CD4-positive, alpha-beta T cell (primary cell): Measurements from ENCODE around the gene SLC13A1. TPM values are rescaled to one million over a fixed set of nuclear protein-coding genes. Genes with fewer than 3 reads are reported as not detected.

ENCODE experiments used
- ATAC-seq: fragments of 200-7000 bp; cut with Tn5 transposase; one replicate; pipeline ENCODE4 v1.10.0; 2022; ENCODE audit warnings: mild to moderate bottlenecking; ENCODE audit not compliant: poor library complexity
- CTCF ChIA-PET: fragments of 350-600 bp; sonication (Branson Sonifier 250); formaldehyde crosslinking; loops from one replicate; lab custom pipeline; 2021; ENCODE audit warnings: antibody characterized with exemption, inconsistent platforms; lab: Charles Lee
- POLR2A ChIA-PET: fragments of 350-600 bp; sonication (Branson Sonifier 250); formaldehyde crosslinking; loops from one replicate; lab custom pipeline; 2021; ENCODE audit warnings: antibody characterized with exemption, inconsistent platforms; lab: Charles Lee
- DNase-seq, 14 experiments: peaks; one replicate each; pipeline ENCODE4 v3.0.0-alpha.2; 2013 to 2020; ENCODE audit warnings: mixed read lengths in 2 of 14
- H3K27ac ChIP-seq, 2 donors: one replicate each; pipeline versions ENCODE4 v1.5.1 to v1.7.0; 2013; ENCODE audit warnings: low read length in 2 of 2, low read depth in 1 of 2, mild to moderate bottlenecking in 1 of 2
- H3K27me3 ChIP-seq, 2 experiments: 1 replicate in 1 of 2; 2 replicates in 1 of 2; pipeline versions ENCODE4 v1.6.1 to v1.7.0; 2013; ENCODE audit warnings: low read length in 2 of 2, control low read depth in 1 of 2, mild to moderate bottlenecking in 1 of 2, moderate library complexity in 1 of 2; ENCODE audit not compliant: insufficient read depth in 2 of 2, control insufficient read depth in 1 of 2
- H3K36me3 ChIP-seq: one replicate; pipeline ENCODE4 v1.6.1; 2013; ENCODE audit warnings: low read length, control low read depth; ENCODE audit not compliant: insufficient read depth
- H3K4me1 ChIP-seq: one replicate; pipeline ENCODE4 v1.6.1; 2013; ENCODE audit warnings: low read length, control low read depth; ENCODE audit not compliant: insufficient read depth
- H3K4me3 ChIP-seq: one replicate; pipeline ENCODE4 v1.5.1; 2013; ENCODE audit warnings: mild to moderate bottlenecking, low read length, moderate library complexity
- H3K9me3 ChIP-seq, 2 experiments: 1 replicate in 1 of 2; 2 replicates in 1 of 2; pipeline versions ENCODE4 v1.6.1 to v1.7.0; 2013; ENCODE audit warnings: low read length in 2 of 2, mild to moderate bottlenecking in 2 of 2, control low read depth in 1 of 2, moderate library complexity in 1 of 2; ENCODE audit not compliant: control insufficient read depth in 1 of 2, insufficient read depth in 1 of 2
- H3K27ac Mint-ChIP-seq: one replicate; pipeline ENCODE4 v1.8.0; 2020; ENCODE audit warnings: mixed read lengths
- H3K27me3 Mint-ChIP-seq: one replicate; pipeline ENCODE4 v1.8.0; 2021; ENCODE audit warnings: mixed read lengths
- H3K36me3 Mint-ChIP-seq: one replicate; pipeline ENCODE4 v1.8.0; 2021; ENCODE audit warnings: low read depth, mixed read lengths
- H3K4me1 Mint-ChIP-seq: one replicate; pipeline ENCODE4 v1.8.0; 2021; ENCODE audit warnings: low read depth, mixed read lengths
- H3K4me3 Mint-ChIP-seq: one replicate; pipeline ENCODE4 v1.8.0; 2020; ENCODE audit warnings: mild to moderate bottlenecking, mixed read lengths
- H3K9me3 Mint-ChIP-seq: one replicate; pipeline ENCODE4 v1.8.0; 2020; ENCODE audit warnings: mixed read lengths
- intact Hi-C, 2 experiments: fragments of 100-400 bp; cut with DNase I in 1 of 2; cut with micrococcal nuclease in 1 of 2; formaldehyde crosslinking; loops; one replicate each; pipeline versions ENCODE4 v1.15.1 to v1.9.0; 2023 to 2025; cut with DNase I, micrococcal nuclease
- total RNA-seq, 174 experiments: library from RNA in 2 of 174; stranded (reverse) in 2 of 174; gene quantifications; one replicate each; pipeline ENCODE4 v1.2.3 and lab custom pipeline; 2021 to 2026
- TF ChIP-seq, protein P1 (sequence below): fragments of 200-600 bp; IDR thresholded peaks from one replicate; pipeline ENCODE4 v1.8.0; 2022; ENCODE audit warnings: antibody characterized with exemption, mild to moderate bottlenecking

Gene SLC13A1
- total RNA-seq, 2 experiments from 2014 or later = not detected

DNA sequence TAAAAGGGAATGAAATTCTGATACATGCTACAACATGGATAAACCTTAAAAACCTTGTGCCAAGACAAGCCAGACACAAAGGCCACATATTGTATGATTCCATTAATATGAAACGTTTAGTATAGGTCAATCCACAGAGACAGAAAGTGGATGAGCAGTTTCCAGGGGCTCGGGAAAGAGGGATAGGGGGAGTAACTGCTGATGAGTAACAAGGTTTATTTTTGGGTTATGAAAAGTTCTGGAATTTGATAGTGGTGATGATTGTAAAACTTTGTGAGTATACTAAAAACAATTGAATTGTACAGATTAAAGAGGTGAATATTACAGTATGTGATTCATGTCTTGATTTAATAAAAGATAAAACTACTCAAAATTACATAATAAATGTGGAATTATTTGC lies 19.1 kb upstream of the SLC13A1 start:
- H3K4me1 Mint-ChIP-seq = no peaks in the 10 kb centered on the region
- no peaks in the 10 kb centered on the region for H3K27me3 Mint-ChIP-seq
- H3K27ac ChIP-seq = no peak overlapping the region
- H3K4me1 ChIP-seq = no peaks in the 10 kb centered on the region
- H3K9me3 ChIP-seq = peaks cover 0 to 3% of the 10 kb centered on the region in 2 experiments
- no peaks in the 10 kb centered on the region for H3K36me3 ChIP-seq
- POLR2A ChIA-PET = no interaction called here
- no peak overlapping the region for H3K27ac Mint-ChIP-seq
- ATAC-seq (no peak), DNase-seq (no peak)
- H3K4me3 ChIP-seq = no peak overlapping the region
- peaks cover 16% of the 10 kb centered on the region for H3K9me3 Mint-ChIP-seq
- H3K27me3 ChIP-seq = no peaks in the 10 kb centered on the region
- intact Hi-C loops = no loop called here
- no peaks in the 10 kb centered on the region for H3K36me3 Mint-ChIP-seq
- H3K4me3 Mint-ChIP-seq = no peak overlapping the region
- CTCF ChIA-PET = no interaction called here
- TF ChIP-seq, protein P1, sequence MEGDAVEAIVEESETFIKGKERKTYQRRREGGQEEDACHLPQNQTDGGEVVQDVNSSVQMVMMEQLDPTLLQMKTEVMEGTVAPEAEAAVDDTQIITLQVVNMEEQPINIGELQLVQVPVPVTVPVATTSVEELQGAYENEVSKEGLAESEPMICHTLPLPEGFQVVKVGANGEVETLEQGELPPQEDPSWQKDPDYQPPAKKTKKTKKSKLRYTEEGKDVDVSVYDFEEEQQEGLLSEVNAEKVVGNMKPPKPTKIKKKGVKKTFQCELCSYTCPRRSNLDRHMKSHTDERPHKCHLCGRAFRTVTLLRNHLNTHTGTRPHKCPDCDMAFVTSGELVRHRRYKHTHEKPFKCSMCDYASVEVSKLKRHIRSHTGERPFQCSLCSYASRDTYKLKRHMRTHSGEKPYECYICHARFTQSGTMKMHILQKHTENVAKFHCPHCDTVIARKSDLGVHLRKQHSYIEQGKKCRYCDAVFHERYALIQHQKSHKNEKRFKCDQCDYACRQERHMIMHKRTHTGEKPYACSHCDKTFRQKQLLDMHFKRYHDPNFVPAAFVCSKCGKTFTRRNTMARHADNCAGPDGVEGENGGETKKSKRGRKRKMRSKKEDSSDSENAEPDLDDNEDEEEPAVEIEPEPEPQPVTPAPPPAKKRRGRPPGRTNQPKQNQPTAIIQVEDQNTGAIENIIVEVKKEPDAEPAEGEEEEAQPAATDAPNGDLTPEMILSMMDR = no peak

DNA sequence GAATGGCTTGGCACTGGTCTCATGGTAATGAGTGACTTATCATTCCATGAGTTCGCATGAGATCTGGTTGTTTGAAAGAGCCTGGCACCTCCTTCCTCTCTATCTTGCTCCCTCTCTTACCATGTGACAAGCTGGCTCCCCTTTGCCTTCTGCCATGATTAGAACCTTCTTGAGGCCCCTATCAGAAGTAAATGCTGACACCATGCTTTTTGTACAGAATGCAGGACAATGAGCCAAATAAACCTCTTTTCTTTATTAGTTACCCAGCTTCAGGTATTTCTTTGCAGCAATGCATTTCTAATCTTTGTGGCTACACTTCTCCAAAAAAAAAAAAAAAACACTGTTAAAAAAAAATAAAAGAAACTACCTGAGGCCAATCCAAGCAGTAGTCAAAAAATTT lies 17.1 kb upstream of the SLC13A1 start:
- DNase-seq = no peak
- Mint-ChIP-seq H3K27ac (no peak overlapping the region), H3K4me3 (no peak overlapping the region), H3K4me1 (no peaks in the 10 kb centered on the region), H3K9me3 (peaks cover 6% of the 10 kb centered on the region), H3K36me3 (no peaks in the 10 kb centered on the region), H3K27me3 (no peaks in the 10 kb centered on the region)
- H3K4me1 ChIP-seq = no peaks in the 10 kb centered on the region
- ATAC-seq = no peak
- no peaks in the 10 kb centered on the region for H3K27me3 ChIP-seq
- no peaks in the 10 kb centered on the region for H3K36me3 ChIP-seq
- peaks cover 0 to 3% of the 10 kb centered on the region in 2 experiments for H3K9me3 ChIP-seq
- ChIA-PET POLR2A (no interaction called here), CTCF (no interaction called here)
- no peak overlapping the region for H3K4me3 ChIP-seq
- TF ChIP-seq, protein P1 = no peak
- intact Hi-C loops = no loop called here
- no peak overlapping the region for H3K27ac ChIP-seq

DNA sequence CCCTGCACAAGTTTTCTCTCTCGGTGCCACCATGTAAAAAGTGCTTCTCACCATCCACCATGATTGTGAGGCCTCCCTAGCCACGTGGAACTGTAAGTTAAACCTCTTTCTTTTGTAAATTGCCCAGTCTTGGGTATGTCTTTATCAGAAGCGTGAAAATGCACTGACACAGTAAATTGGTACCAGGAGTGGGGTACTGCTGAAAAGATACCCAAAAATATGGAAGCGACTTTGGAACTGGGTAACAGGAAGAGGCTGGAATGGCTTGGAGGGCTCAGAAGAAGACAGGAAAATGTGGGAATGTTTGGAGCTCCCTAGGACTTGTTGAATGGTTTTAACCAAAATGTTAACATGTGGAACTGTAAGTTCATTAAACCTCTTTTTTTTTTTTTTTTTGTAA lies 15.6 kb upstream of the SLC13A1 start:
- H3K9me3 Mint-ChIP-seq = peaks cover 4% of the 10 kb centered on the region
- no peak for DNase-seq
- no peak overlapping the region for H3K4me3 Mint-ChIP-seq
- POLR2A ChIA-PET = no interaction called here
- no peaks in the 10 kb centered on the region for H3K36me3 Mint-ChIP-seq
- Histone ChIP-seq H3K9me3 (no peaks in the 10 kb centered on the region), H3K36me3 (no peaks in the 10 kb centered on the region), H3K27me3 (no peaks in the 10 kb centered on the region), H3K4me3 (no peak overlapping the region), H3K4me1 (no peaks in the 10 kb centered on the region), H3K27ac (no peak overlapping the region)
- H3K27me3 Mint-ChIP-seq = no peaks in the 10 kb centered on the region
- no peak overlapping the region for H3K27ac Mint-ChIP-seq
- no peaks in the 10 kb centered on the region for H3K4me1 Mint-ChIP-seq
- CTCF ChIA-PET = no interaction called here
- TF ChIP-seq, protein P1 = no peak
- intact Hi-C loops = no loop called here
- no peak for ATAC-seq
